ENCODE data around the gene THOC5.

GRCh38 chr22:29464581-29464980 is 89.0 kb downstream of the THOC5 start:
- TF ChIP-seq POLR2A (IDR thresholded peaks at IDR 0.05), result no peak
- TF ChIP-seq CTCF (IDR thresholded peaks at IDR 0.05), result no peak
